H9 (cell line): ENCODE results near the gene TRIM67. TPM values are rescaled to one million over a fixed set of nuclear protein-coding genes. Genes with fewer than 3 reads are reported as not detected.

Source experiments
- DNase-seq: peaks from one replicate; pipeline ENCODE4 v3.0.0-alpha.2; 2017
- H2AFZ ChIP-seq: one replicate; pipeline ENCODE4 v1.6.1; 2013; ENCODE audit warnings: mild to moderate bottlenecking, low read length, control low read depth, moderate library complexity
- H2AK5ac ChIP-seq: 2 replicates; pipeline ENCODE4 v1.6.1; 2013; ENCODE audit warnings: low read length, control low read depth, mixed read lengths; ENCODE audit not compliant: insufficient read length
- H2BK120ac ChIP-seq: one replicate; pipeline ENCODE4 v1.6.1; 2013; ENCODE audit warnings: low read depth, mild to moderate bottlenecking, low read length, control low read depth, inconsistent platforms; ENCODE audit not compliant: poor library complexity, severe bottlenecking
- H2BK12ac ChIP-seq: 2 replicates; pipeline ENCODE4 v1.6.1; 2013; ENCODE audit warnings: low read length, control low read depth, mixed read lengths, low read depth; ENCODE audit not compliant: insufficient read length
- H2BK15ac ChIP-seq: 2 replicates; pipeline ENCODE4 v1.6.1; 2013; ENCODE audit warnings: low read depth, low read length, control low read depth
- H2BK20ac ChIP-seq: one replicate; pipeline ENCODE4 v1.6.1; 2013; ENCODE audit warnings: low read depth, mild to moderate bottlenecking, low read length, control low read depth, inconsistent platforms; ENCODE audit not compliant: poor library complexity, severe bottlenecking
- H2BK5ac ChIP-seq: 2 replicates; pipeline ENCODE4 v1.6.1; 2013; ENCODE audit warnings: low read length, control low read depth, mixed read lengths; ENCODE audit not compliant: insufficient read length
- H3K14ac ChIP-seq: 2 replicates; pipeline ENCODE4 v1.6.1; 2013; ENCODE audit warnings: low read length, control low read depth; ENCODE audit not compliant: insufficient read depth
- H3K18ac ChIP-seq: 2 replicates; pipeline ENCODE4 v1.6.1; 2013; ENCODE audit warnings: low read depth, mild to moderate bottlenecking, mixed read lengths, low read length, control low read depth; ENCODE audit not compliant: insufficient read length
- H3K23ac ChIP-seq: 2 replicates; pipeline ENCODE4 v1.6.1; 2013; ENCODE audit warnings: low read length, control low read depth, mixed read lengths, low read depth; ENCODE audit not compliant: insufficient read length
- H3K23me2 ChIP-seq: 2 replicates; pipeline ENCODE4 v1.6.1; 2013; ENCODE audit warnings: low read depth, mild to moderate bottlenecking, mixed read lengths, low read length, control low read depth; ENCODE audit not compliant: insufficient read length, poor library complexity, severe bottlenecking
- H3K27ac ChIP-seq: 2 replicates; pipeline ENCODE4 v1.5.1; 2013; ENCODE audit warnings: low read length, control low read depth, mixed read lengths, low read depth; ENCODE audit not compliant: insufficient read length
- H3K27me3 ChIP-seq: 2 replicates; pipeline ENCODE4 v1.6.1; 2013; ENCODE audit warnings: low read length, control low read depth, inconsistent platforms; ENCODE audit not compliant: insufficient read depth
- H3K4ac ChIP-seq: 2 replicates; pipeline ENCODE4 v1.6.1; 2013; ENCODE audit warnings: low read depth, mild to moderate bottlenecking, control low read depth, inconsistent platforms, low read length, moderate library complexity
- H3K4me1 ChIP-seq: 2 replicates; pipeline ENCODE4 v1.6.1; 2013; ENCODE audit warnings: low read length, control low read depth, inconsistent platforms; ENCODE audit not compliant: insufficient read depth
- H3K4me2 ChIP-seq: 2 replicates; pipeline ENCODE4 v1.6.1; 2013; ENCODE audit warnings: low read length, control low read depth, mixed read lengths; ENCODE audit not compliant: insufficient read length, insufficient read depth
- H3K56ac ChIP-seq: 2 replicates; pipeline ENCODE4 v1.6.1; 2013; ENCODE audit warnings: low read depth, mild to moderate bottlenecking, mixed read lengths, low read length, control low read depth; ENCODE audit not compliant: insufficient read length
- H3K79me1 ChIP-seq: 2 replicates; pipeline ENCODE4 v1.6.1; 2013; ENCODE audit warnings: low read depth, mild to moderate bottlenecking, moderate library complexity, low read length, control low read depth, inconsistent platforms; ENCODE audit not compliant: insufficient read depth, poor library complexity, severe bottlenecking
- H3K79me2 ChIP-seq: 2 replicates; pipeline ENCODE4 v1.6.1; 2013; ENCODE audit warnings: low read length, control low read depth, inconsistent platforms; ENCODE audit not compliant: insufficient read depth
- H3K9ac ChIP-seq: 2 replicates; pipeline ENCODE4 v1.6.1; 2013; ENCODE audit warnings: low read length, control low read depth, mixed read lengths; ENCODE audit not compliant: insufficient read length; ENCODE audit errors: extremely low read depth
- H3K9me3 ChIP-seq: one replicate; pipeline ENCODE4 v1.6.1; 2013; ENCODE audit warnings: low read depth, low read length, inconsistent platforms; ENCODE audit not compliant: control insufficient read depth
- H3T11ph ChIP-seq: one replicate; pipeline ENCODE4 v1.6.1; 2013; ENCODE audit warnings: mild to moderate bottlenecking, low read length, control low read depth, inconsistent platforms
- H4K20me1 ChIP-seq: one replicate; pipeline ENCODE4 v1.6.1; 2013; ENCODE audit not compliant: control insufficient read depth, insufficient read length, insufficient read depth
- H4K5ac ChIP-seq: 2 replicates; pipeline ENCODE4 v1.6.1; 2013; ENCODE audit warnings: low read depth, mild to moderate bottlenecking, mixed read lengths, low read length, control low read depth; ENCODE audit not compliant: insufficient read length
- H4K8ac ChIP-seq: replicated peaks from 2 replicates; pipeline ENCODE4 v1.6.1; 2013; ENCODE audit warnings: low read length, control low read depth, mixed read lengths, low read depth; ENCODE audit not compliant: insufficient read length
- H4K91ac ChIP-seq: 2 replicates; pipeline ENCODE4 v1.6.1; 2013; ENCODE audit warnings: low read depth, mild to moderate bottlenecking, moderate library complexity, mixed read lengths, low read length, control low read depth; ENCODE audit not compliant: insufficient read length
- H3K27ac Mint-ChIP-seq, 3 experiments: 2 replicates in 2 of 3; 3 replicates in 1 of 3; pipeline ENCODE4 v1.8.0; 2020 to 2021; ENCODE audit warnings: mixed read lengths in 3 of 3, mild to moderate bottlenecking in 1 of 3, moderate library complexity in 1 of 3
- H3K27me3 Mint-ChIP-seq: 2 replicates; pipeline ENCODE4 v1.8.0; 2021; ENCODE audit warnings: low read depth, mild to moderate bottlenecking, moderate library complexity, mixed read lengths
- H3K36me3 Mint-ChIP-seq, 3 experiments: 2 replicates in 2 of 3; 3 replicates in 1 of 3; pipeline ENCODE4 v1.8.0; 2020 to 2021; ENCODE audit warnings: low read depth in 3 of 3, mixed read lengths in 3 of 3; ENCODE audit not compliant: insufficient read depth in 1 of 3
- H3K4me1 Mint-ChIP-seq, 2 experiments: 2 replicates each; pipeline ENCODE4 v1.8.0; 2020; ENCODE audit warnings: mixed read lengths in 2 of 2
- H3K4me3 Mint-ChIP-seq, 2 experiments: 2 replicates in 1 of 2; 3 replicates in 1 of 2; pipeline ENCODE4 v1.8.0; 2020 to 2021; ENCODE audit warnings: mild to moderate bottlenecking in 2 of 2, mixed read lengths in 2 of 2, moderate library complexity in 1 of 2
- H3K9me3 Mint-ChIP-seq, 2 experiments: 2 replicates in 1 of 2; 3 replicates in 1 of 2; pipeline ENCODE4 v1.8.0; 2020; ENCODE audit warnings: mild to moderate bottlenecking in 2 of 2, mixed read lengths in 2 of 2, moderate library complexity in 1 of 2
- WGBS: extraction: QIAGEN DNeasy Blood & Tissue Kit; methylation state at CpG from one replicate; pipeline ENCODE4 v1.1.7; 2013; ENCODE audit warnings: missing lambda C conversion rate, low lambda C conversion rate, mixed read lengths; ENCODE audit not compliant: insufficient read length; ENCODE audit errors: extremely low coverage; 5-methylcytosine and 5-hydroxymethylcytosine counted together
- total RNA-seq: library from RNA; stranded (reverse); gene quantifications from 2 replicates; pipeline ENCODE4 v1.2.1, GENCODE V29; 2021
- TF ChIP-seq, protein P1 (sequence below): fragments of 200-600 bp; sonication (generic); conservative IDR thresholded peaks from 3 replicates; pipeline ENCODE4 v1.8.0; 2021; ENCODE audit warnings: antibody characterized with exemption, mild to moderate bottlenecking

The TRIM67 gene
- total RNA-seq, 1 experiment from 2014 or later = not detected

- DNase-seq = no peak
- no peak overlapping the region for H2BK20ac ChIP-seq
- H3K56ac ChIP-seq = no peak overlapping the region
- H3K23ac ChIP-seq = no peak overlapping the region
- H2AK5ac ChIP-seq = no peak overlapping the region
- no peak overlapping the region for H2BK12ac ChIP-seq
- no peaks in the 10 kb centered on the region for H3K4me1 ChIP-seq
- H3K9ac ChIP-seq = no peak overlapping the region
- no peaks in the 10 kb centered on the region; the same call in 1 of the 2 replicates for H3K27me3 ChIP-seq
- no peak overlapping the region for H3K4ac ChIP-seq
- Mint-ChIP-seq H3K36me3 (peaks cover 0 to 11% (median 0%) of the 10 kb centered on the region in 3 experiments; a peak in 3 of 7 replicates), H3K27ac (no peak overlapping the region), H3K9me3 (peaks cover 7 to 10% of the 10 kb centered on the region in 2 experiments; a peak in 4 of 5 replicates), H3K4me1 (peaks cover 5 to 8% of the 10 kb centered on the region in 2 experiments), H3K27me3 (peaks cover 99% of the 10 kb centered on the region), H3K4me3 (no peak overlapping the region)
- no peak overlapping the region for H2AFZ ChIP-seq
- H3K18ac ChIP-seq = no peak overlapping the region
- H2BK15ac ChIP-seq = no peak overlapping the region
- TF ChIP-seq, protein P1, sequence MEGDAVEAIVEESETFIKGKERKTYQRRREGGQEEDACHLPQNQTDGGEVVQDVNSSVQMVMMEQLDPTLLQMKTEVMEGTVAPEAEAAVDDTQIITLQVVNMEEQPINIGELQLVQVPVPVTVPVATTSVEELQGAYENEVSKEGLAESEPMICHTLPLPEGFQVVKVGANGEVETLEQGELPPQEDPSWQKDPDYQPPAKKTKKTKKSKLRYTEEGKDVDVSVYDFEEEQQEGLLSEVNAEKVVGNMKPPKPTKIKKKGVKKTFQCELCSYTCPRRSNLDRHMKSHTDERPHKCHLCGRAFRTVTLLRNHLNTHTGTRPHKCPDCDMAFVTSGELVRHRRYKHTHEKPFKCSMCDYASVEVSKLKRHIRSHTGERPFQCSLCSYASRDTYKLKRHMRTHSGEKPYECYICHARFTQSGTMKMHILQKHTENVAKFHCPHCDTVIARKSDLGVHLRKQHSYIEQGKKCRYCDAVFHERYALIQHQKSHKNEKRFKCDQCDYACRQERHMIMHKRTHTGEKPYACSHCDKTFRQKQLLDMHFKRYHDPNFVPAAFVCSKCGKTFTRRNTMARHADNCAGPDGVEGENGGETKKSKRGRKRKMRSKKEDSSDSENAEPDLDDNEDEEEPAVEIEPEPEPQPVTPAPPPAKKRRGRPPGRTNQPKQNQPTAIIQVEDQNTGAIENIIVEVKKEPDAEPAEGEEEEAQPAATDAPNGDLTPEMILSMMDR = no peak
- H3K79me1 ChIP-seq = no peaks in the 10 kb centered on the region
- no peak overlapping the region for H3K4me2 ChIP-seq
- H3K23me2 ChIP-seq = no peaks in the 10 kb centered on the region
- no peaks in the 10 kb centered on the region for H3K79me2 ChIP-seq
- no peak overlapping the region for H2BK5ac ChIP-seq
- no CpG with 5 or more reads among the region's 10 CpGs for WGBS
- H3K14ac ChIP-seq = no peak overlapping the region
- no peak overlapping the region for H2BK120ac ChIP-seq
- H3K27ac ChIP-seq = no peak overlapping the region
- no peak overlapping the region for H4K8ac ChIP-seq
- H3T11ph ChIP-seq = no peak overlapping the region
- no peak overlapping the region for H4K91ac ChIP-seq
- H3K9me3 ChIP-seq = no peaks in the 10 kb centered on the region
- H4K5ac ChIP-seq = no peak overlapping the region
- H4K20me1 ChIP-seq = no peaks in the 10 kb centered on the region
Measured at GRCh38 chr1:231193710-231194340, 32.0 kb downstream of the TRIM67 start.
